22Rv1 (cell line): ENCODE data around the gene VPS35L.
"Not testable (repeated sequence)": the region's sequence is repeated elsewhere in the genome, so short reads cannot be mapped to it uniquely, and the experiment has no call there.

ENCODE experiments used
- H3K27ac ChIP-seq: fragments of 450-650 bp; 2 replicates; pipeline ENCODE4 v1.5.1; 2017
- CTCF ChIP-seq: fragments of 450-650 bp; IDR thresholded peaks from 2 replicates; pipeline ENCODE4 v1.5.1; 2017; ENCODE audit warnings: mild to moderate bottlenecking
- ZFX ChIP-seq: fragments of 450-650 bp; IDR thresholded peaks from 2 replicates; pipeline ENCODE4 v1.6.1; 2017; ENCODE audit warnings: antibody characterized with exemption, borderline replicate concordance

VPS35L gene

GRCh38 chr16:19540241-19540970, 15.1 kb upstream of the VPS35L start:
- TF ChIP-seq CTCF (no peak), ZFX (no peak)
- no peak overlapping the region for H3K27ac ChIP-seq

- TF ChIP-seq CTCF (no peak), ZFX (no peak)
- no peak overlapping the region for H3K27ac ChIP-seq
These were observed 13.2 kb upstream of the VPS35L start for GRCh38 chr16:19542138-19542821.

DNA sequence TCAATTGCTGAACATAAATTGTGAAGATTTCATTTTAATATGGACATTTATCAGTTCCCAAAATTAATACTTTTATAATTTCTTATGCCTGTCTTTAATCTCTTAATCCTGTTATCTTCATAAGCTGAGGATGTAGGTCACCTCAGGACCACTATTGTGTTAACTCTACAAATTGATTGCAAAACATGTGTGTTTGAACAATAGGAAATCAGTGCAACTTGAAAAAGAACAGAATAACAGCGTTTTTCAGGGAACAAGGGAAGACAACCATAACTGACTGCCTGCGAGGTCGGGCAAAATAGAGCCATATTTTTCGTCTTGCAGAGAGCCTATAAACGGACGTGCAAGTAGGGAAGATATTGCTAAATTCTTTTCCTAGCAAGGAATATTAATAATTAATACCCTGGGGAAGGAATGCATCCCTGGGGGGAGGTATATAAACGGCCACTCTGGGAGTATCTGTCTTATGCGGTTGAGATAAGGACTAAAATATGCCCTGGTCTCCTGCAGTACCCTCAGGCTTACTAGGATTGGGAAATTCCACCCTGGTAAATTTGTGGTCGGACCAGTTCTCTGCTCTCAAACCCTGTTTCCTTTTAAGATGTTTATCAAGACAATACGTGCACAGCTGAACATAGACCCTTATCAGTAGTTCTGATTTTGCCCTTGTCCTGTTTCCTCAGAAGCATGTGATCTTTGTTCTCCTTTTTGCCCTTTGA, 12.1 kb upstream of the VPS35L start:
- not testable (repeated sequence) for H3K27ac ChIP-seq

DNA sequence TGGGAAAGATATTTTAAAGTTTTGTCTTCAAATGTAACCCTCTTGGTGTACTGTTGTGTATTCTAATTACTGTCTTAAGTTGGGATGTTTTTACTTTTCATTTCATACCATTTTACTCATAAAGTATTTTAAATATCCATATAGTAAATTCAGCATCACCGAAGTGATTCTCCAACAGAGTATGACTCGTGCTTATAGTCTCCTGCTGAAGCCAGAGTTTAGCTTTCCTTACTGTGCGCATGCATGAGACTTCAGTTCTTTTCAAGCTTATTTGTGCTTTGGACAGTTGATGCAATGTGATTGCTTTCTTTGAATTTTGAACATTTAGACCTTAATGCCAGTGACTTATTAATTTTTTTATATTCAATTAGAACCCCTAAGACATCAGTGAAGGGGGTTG, 7.4 kb upstream of the VPS35L start:
- no peak overlapping the region for H3K27ac ChIP-seq
- TF ChIP-seq ZFX (no peak), CTCF (no peak)

- TF ChIP-seq CTCF (no peak), ZFX (no peak)
- H3K27ac ChIP-seq, result no peak overlapping the region
These were observed 5.8 kb upstream of the VPS35L start for GRCh38 chr16:19549673-19550072.

GRCh38 chr16:19555938-19556771, 652 bp downstream of the VPS35L start:
- H3K27ac ChIP-seq, result peak overlapping the region; percentile 70; the same call in 1 of the 2 replicates
- no peak for TF ChIP-seq ZFX
- TF ChIP-seq CTCF, result no peak

DNA sequence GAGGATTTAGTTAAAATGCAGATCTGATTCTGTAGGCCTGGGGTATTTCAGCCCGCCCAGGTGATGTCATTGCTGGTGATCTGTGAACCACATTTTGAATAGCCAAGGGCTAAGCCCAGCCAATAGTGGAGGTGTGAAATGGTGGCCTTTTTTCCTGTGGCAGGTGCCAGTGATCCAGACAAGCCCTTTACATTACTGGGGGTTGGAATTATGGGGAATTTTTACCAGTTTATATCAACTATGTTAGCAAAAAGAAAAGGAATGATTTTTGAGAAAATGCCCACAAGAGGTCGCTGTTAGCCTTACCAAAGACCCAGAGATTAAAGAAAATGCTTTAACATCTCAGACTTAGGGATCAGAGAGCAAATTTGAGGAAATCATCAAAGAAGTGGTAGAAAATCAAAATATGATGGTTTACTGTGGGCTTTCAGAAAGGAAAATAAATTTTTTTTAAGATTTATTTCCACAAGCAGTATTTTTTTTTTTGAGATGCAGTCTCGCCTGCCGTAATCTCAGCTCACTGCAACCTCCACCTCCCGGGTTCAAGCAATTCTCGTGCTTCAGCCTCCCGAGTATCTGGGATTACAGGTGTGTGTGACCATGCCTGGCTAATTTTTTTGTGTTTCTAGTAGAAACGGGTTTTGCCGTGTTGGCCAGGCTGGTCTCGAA, 3.9 kb downstream of the VPS35L start:
- no peak overlapping the region for H3K27ac ChIP-seq
- TF ChIP-seq ZFX (no peak), CTCF (peak; percentile 85)
